Adrenal gland (tissue), 12 donors: Measurements from ENCODE around the gene MGST2. TPM values are rescaled to one million over a fixed set of nuclear protein-coding genes. Genes with fewer than 3 reads are reported as not detected.
A peak's percentile ranks its signal among the peaks of the same experiment; 100 is the strongest.

Source experiments
- DNase-seq, 7 donors: peaks; one replicate each; pipeline ENCODE4 v3.0.0-alpha.2; 2019 to 2020
- H3K27ac ChIP-seq, 5 donors: fragments of 200-600 bp; sonication (generic) in 4 of 5; 1 replicate in 3 of 5; 2 replicates in 2 of 5; pipeline versions ENCODE4 v1.5.1 to v1.8.0; 2016 to 2020; ENCODE audit warnings: mild to moderate bottlenecking in 1 of 5
- H3K27me3 ChIP-seq: fragments of 200-600 bp; 2 replicates; pipeline ENCODE4 v1.8.0; 2021
- H3K36me3 ChIP-seq, 2 donors: fragments of 200-600 bp; replicated peaks in 1 of 2; 1 replicate in 1 of 2; 2 replicates in 1 of 2; pipeline versions ENCODE4 v1.5.1 to v1.8.0; 2018 to 2022
- H3K4me1 ChIP-seq, 2 donors: fragments of 200-600 bp; replicated peaks in 1 of 2; 1 replicate in 1 of 2; 2 replicates in 1 of 2; pipeline versions ENCODE4 v1.5.1 to v1.8.0; 2018 to 2021
- H3K4me3 ChIP-seq, 4 donors: fragments of 200-600 bp; sonication (generic) in 3 of 4; one replicate each; pipeline ENCODE4 v1.5.1; 2016 to 2018
- H3K9me3 ChIP-seq, 3 donors: fragments of 200-600 bp; sonication (generic) in 1 of 3; replicated peaks in 1 of 3; 1 replicate in 2 of 3; 2 replicates in 1 of 3; pipeline versions ENCODE4 v1.5.1 to v1.8.0; 2016 to 2021
- POLR2A ChIP-seq, 2 donors: fragments of 450-650 bp; IDR thresholded peaks; one replicate each; pipeline ENCODE4 v1.6.1; 2017; ENCODE audit warnings: antibody characterized with exemption in 2 of 2, mild to moderate bottlenecking in 2 of 2, moderate library complexity in 1 of 2
- WGBS, 4 donors: extraction: QIAGEN DNeasy Blood & Tissue Kit in 2 of 4; methylation state at CpG; one replicate each; pipeline versions ENCODE4 v1.1.5 to v1.1.7; 2013 to 2017; 5-methylcytosine and 5-hydroxymethylcytosine counted together
- intact Hi-C, 2 donors: fragments of 100-400 bp; cut with DNase I; formaldehyde crosslinking; loops; one replicate each; pipeline versions ENCODE4 v1.14.1 to v1.15.0; 2022 to 2023
- polyA plus RNA-seq, 3 donors: library from polyadenylated mRNA; stranded (reverse); fragments of 200-250 nt in 2 of 3; fragments of 350-450 nt in 1 of 3; fragmentation: Illumina TruSeq in 1 of 3; extraction: RNeasy Lipid Tissue Mini Kit (QIAGEN cat#74804) in 1 of 3; gene quantifications; one replicate each; pipeline ENCODE4 v1.2.3, GENCODE V29; 2013 to 2014
- total RNA-seq, 9 donors: library from RNA; depleted of rRNA in 4 of 9; stranded (reverse); fragments of >200 nt in 4 of 9; fragments of 120-200 nt in 1 of 9; fragmentation: NEBNext Ultra II Directional in 1 of 9; extraction: Animal tissue kit (Norgen Biotek cat#: 25700) in 1 of 9; gene quantifications; one replicate each; pipeline versions ENCODE4 v1.1.0 to v1.2.4, GENCODE V29; 2013 to 2023
- TF ChIP-seq, protein P1 (sequence below), 6 experiments: fragments of 450-650 bp in 4 of 6; fragments of 200-600 bp in 2 of 6; sonication (generic) in 1 of 6; IDR thresholded peaks; 1 replicate in 5 of 6; 2 replicates in 1 of 6; pipeline versions ENCODE4 v1.5.1 to v1.8.0; 2016 to 2021; ENCODE audit warnings: antibody characterized with exemption in 6 of 6, mild to moderate bottlenecking in 2 of 6, moderate library complexity in 1 of 6
- donor health status: healthy with polysubstance abuse.
- donor health status: Bipolar disorder and iron deficiency.
- donor health status: DM: yes; HTN: yes; CAD: no.
- donor health status: DM: no; HTN: no; CAD: no.
- donor health status: DM: no; HTN: no; CAD: no.
- donor health status: DM: yes; HTN: yes; CAD: no.

MGST2 gene
- total and polyA plus RNA-seq, 12 donors = 95.5 to 271 (median 134) TPM

GRCh38 chr4:139622901-139623381 lies 42.7 kb upstream of the MGST2 start:
- DNase-seq = no peak
- TF ChIP-seq, protein P1, sequence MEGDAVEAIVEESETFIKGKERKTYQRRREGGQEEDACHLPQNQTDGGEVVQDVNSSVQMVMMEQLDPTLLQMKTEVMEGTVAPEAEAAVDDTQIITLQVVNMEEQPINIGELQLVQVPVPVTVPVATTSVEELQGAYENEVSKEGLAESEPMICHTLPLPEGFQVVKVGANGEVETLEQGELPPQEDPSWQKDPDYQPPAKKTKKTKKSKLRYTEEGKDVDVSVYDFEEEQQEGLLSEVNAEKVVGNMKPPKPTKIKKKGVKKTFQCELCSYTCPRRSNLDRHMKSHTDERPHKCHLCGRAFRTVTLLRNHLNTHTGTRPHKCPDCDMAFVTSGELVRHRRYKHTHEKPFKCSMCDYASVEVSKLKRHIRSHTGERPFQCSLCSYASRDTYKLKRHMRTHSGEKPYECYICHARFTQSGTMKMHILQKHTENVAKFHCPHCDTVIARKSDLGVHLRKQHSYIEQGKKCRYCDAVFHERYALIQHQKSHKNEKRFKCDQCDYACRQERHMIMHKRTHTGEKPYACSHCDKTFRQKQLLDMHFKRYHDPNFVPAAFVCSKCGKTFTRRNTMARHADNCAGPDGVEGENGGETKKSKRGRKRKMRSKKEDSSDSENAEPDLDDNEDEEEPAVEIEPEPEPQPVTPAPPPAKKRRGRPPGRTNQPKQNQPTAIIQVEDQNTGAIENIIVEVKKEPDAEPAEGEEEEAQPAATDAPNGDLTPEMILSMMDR (IDR thresholded peaks at IDR 0.05) = no peak
- no peak for TF ChIP-seq POLR2A (IDR thresholded peaks at IDR 0.05)
- WGBS, 4 donors = 60 to 82% (median 70%) methylated on average over 4 of the region's 4 CpGs

GRCh38 chr4:139624441-139625092 lies 41.1 kb upstream of the MGST2 start:
- WGBS, 4 donors = 72 to 84% (median 73%) methylated on average over 3 of the region's 3 CpGs
- TF ChIP-seq, protein P1 (IDR thresholded peaks at IDR 0.05) = no peak
- TF ChIP-seq POLR2A (IDR thresholded peaks at IDR 0.05) = no peak
- no peak for DNase-seq
- Histone ChIP-seq H3K9me3 (no peaks in the 10 kb centered on the region), H3K27ac (no peak overlapping the region), H3K4me1 (no peaks in the 10 kb centered on the region), H3K36me3 (no peaks in the 10 kb centered on the region), H3K4me3 (no peak overlapping the region), H3K27me3 (no peaks in the 10 kb centered on the region)
- intact Hi-C loops = no loop called here

More at GRCh38 chr4:139622901-139623381, 42.7 kb upstream of the MGST2 start:
- Histone ChIP-seq H3K9me3 (no peaks in the 10 kb centered on the region), H3K27me3 (no peaks in the 10 kb centered on the region), H3K4me3 (no peak overlapping the region), H3K27ac (no peak overlapping the region), H3K36me3 (no peaks in the 10 kb centered on the region), H3K4me1 (no peaks in the 10 kb centered on the region)
- intact Hi-C loops = no loop called here

- Histone ChIP-seq H3K4me3 (no peak overlapping the region), H3K9me3 (no peaks in the 10 kb centered on the region), H3K36me3 (no peaks in the 10 kb centered on the region), H3K27me3 (no peaks in the 10 kb centered on the region), H3K4me1 (no peaks in the 10 kb centered on the region), H3K27ac (no peak overlapping the region)
- 65 to 86% (median 80%) methylated on average over 2 to 3 of the region's 3 CpGs for WGBS, 4 donors
- TF ChIP-seq, protein P1 (IDR thresholded peaks at IDR 0.05) = no peak
- TF ChIP-seq POLR2A (IDR thresholded peaks at IDR 0.05) = no peak
- intact Hi-C loops = no loop called here
- no peak for DNase-seq
Measured at GRCh38 chr4:139625093-139625455, 40.5 kb upstream of the MGST2 start.

- intact Hi-C loops = no loop called here
Measured at GRCh38 chr4:139625482-139625881, 40.1 kb upstream of the MGST2 start.

More at GRCh38 chr4:139625482-139625881, 40.1 kb upstream of the MGST2 start:
- no peak for TF ChIP-seq POLR2A (IDR thresholded peaks at IDR 0.05)
- TF ChIP-seq, protein P1 (IDR thresholded peaks at IDR 0.05) = no peak
- DNase-seq = peak in 2 of 7 donors; percentile 16 to 25
- Histone ChIP-seq H3K27ac (no peak overlapping the region), H3K4me3 (no peak overlapping the region), H3K36me3 (no peaks in the 10 kb centered on the region), H3K27me3 (no peaks in the 10 kb centered on the region), H3K4me1 (no peaks in the 10 kb centered on the region), H3K9me3 (no peaks in the 10 kb centered on the region)
- 72 to 90% (median 81%) methylated on average over 2 to 4 of the region's 4 CpGs for WGBS, 4 donors
